GM12878 (cell line): ENCODE results near the gene KCNS1. TPM values are rescaled to one million over a fixed set of nuclear protein-coding genes. Genes with fewer than 3 reads are reported as not detected.

Experiments used
- ATAC-seq: fragments of 200-7000 bp; cut with Tn5 transposase; 3 replicates; pipeline ENCODE4 v1.9.1; 2020; ENCODE audit warnings: mild to moderate bottlenecking, moderate library complexity
- BruUV-seq: library from RNA; stranded (reverse); fragments of 400-500 nt; replicated peaks from 2 replicates; lab custom pipeline; 2021; lab: Mats Ljungman, UMichigan
- CTCF ChIA-PET: fragments of 300-600 bp; sonication (Branson Sonifier 250); formaldehyde crosslinking; extraction: SDS; loops from one replicate; lab custom pipeline; 2021; ENCODE audit warnings: inconsistent platforms; lab: Yijun Ruan, JAX
- POLR2A ChIA-PET: fragments of 350-600 bp; formaldehyde crosslinking; extraction: SDS; loops from one replicate; lab custom pipeline; 2021; ENCODE audit warnings: inconsistent platforms; lab: Charles Lee
- RAD21 ChIA-PET: fragments of 300-600 bp; sonication (Branson Sonifier 250); formaldehyde crosslinking; loops from one replicate; lab custom pipeline; 2023; ENCODE audit warnings: antibody characterized with exemption; ENCODE audit not compliant: unreplicated experiment; lab: Charles Lee
- SMC1A ChIA-PET: fragments of 300-600 bp; sonication (Branson Sonifier 250); formaldehyde crosslinking; loops from one replicate; lab custom pipeline; 2023; ENCODE audit not compliant: unreplicated experiment, uncharacterized antibody; lab: Charles Lee
- DNase-seq: peaks from one replicate; pipeline ENCODE4 v3.0.0-alpha.2; 2011; ENCODE audit warnings: low read depth, low spot score
- FAIRE-seq: peaks from 3 replicates; lab custom pipeline; 2011; peaks lifted over from hg19 to GRCh38; lab: Jason Lieb, UNC
- H2AFZ ChIP-seq: 2 replicates; pipeline ENCODE4 v1.6.0; 2011; ENCODE audit warnings: low read depth, low read length, control low read depth; ENCODE audit not compliant: control insufficient read depth
- H3K27ac ChIP-seq: 2 replicates; pipeline ENCODE4 v1.5.1; 2011; ENCODE audit warnings: control low read depth; ENCODE audit not compliant: control insufficient read depth, insufficient read depth
- H3K27me3 ChIP-seq, 2 experiments: replicated peaks in 1 of 2; 2 replicates each; pipeline versions ENCODE4 v1.6.0 to v1.6.1; 2011; ENCODE audit warnings: low read length in 1 of 2; ENCODE audit not compliant: control insufficient read depth in 2 of 2, insufficient read depth in 2 of 2
- H3K36me3 ChIP-seq, 2 experiments: 2 replicates each; pipeline ENCODE4 v1.5.1; 2011; ENCODE audit warnings: low read length in 1 of 2; ENCODE audit not compliant: control insufficient read depth in 2 of 2, insufficient read depth in 2 of 2
- H3K4me1 ChIP-seq: 2 replicates; pipeline ENCODE4 v1.6.1; 2011; ENCODE audit warnings: mild to moderate bottlenecking, low read length, moderate library complexity, mixed read lengths; ENCODE audit not compliant: control insufficient read depth, insufficient read depth
- H3K4me2 ChIP-seq: 2 replicates; pipeline ENCODE4 v1.6.0; 2011; ENCODE audit warnings: control low read depth; ENCODE audit not compliant: control insufficient read depth, insufficient read depth
- H3K4me3 ChIP-seq: fragments of 200-600 bp; sonication (generic); 2 replicates; pipeline ENCODE4 v1.5.1; 2016
- H3K79me2 ChIP-seq: 2 replicates; pipeline ENCODE4 v1.6.0; 2011; ENCODE audit warnings: low read length; ENCODE audit not compliant: control insufficient read depth, insufficient read depth
- H3K9ac ChIP-seq: 2 replicates; pipeline ENCODE4 v1.8.0; 2011; ENCODE audit warnings: low read length, control low read depth, mixed read lengths; ENCODE audit not compliant: control insufficient read depth, insufficient read depth
- H3K9me3 ChIP-seq: replicated peaks from 3 replicates; pipeline ENCODE4 v1.5.1; 2011; ENCODE audit warnings: mild to moderate bottlenecking, low read length; ENCODE audit not compliant: control insufficient read depth, insufficient read depth
- H4K20me1 ChIP-seq: 2 replicates; pipeline ENCODE4 v1.6.0; 2011; ENCODE audit not compliant: control insufficient read depth, insufficient read depth
- CTCF ChIP-seq, 3 experiments: IDR thresholded peaks in 2 of 3; conservative IDR thresholded peaks in 1 of 3; 2 replicates each; pipeline ENCODE4 v1.5.1; 2011; ENCODE audit warnings: low read depth in 3 of 3, low read length in 3 of 3, mild to moderate bottlenecking in 3 of 3, control low read depth in 2 of 3, moderate library complexity in 2 of 3, inconsistent platforms in 1 of 3, mixed read lengths in 1 of 3; ENCODE audit not compliant: control insufficient read depth in 2 of 3, insufficient read depth in 1 of 3; ENCODE audit errors: extremely low read depth in 1 of 3
- EED ChIP-seq: sonication (generic); IDR thresholded peaks from 2 replicates; pipeline ENCODE4 v1.6.1; 2016; ENCODE audit warnings: antibody characterized with exemption, low read depth
- RAD21 ChIP-seq: IDR thresholded peaks from 2 replicates; pipeline ENCODE4 v1.6.1; 2011; ENCODE audit warnings: mild to moderate bottlenecking, low read depth, low read length, moderate library complexity; ENCODE audit not compliant: insufficient read depth
- RAD51 ChIP-seq: fragments of 450-650 bp; IDR thresholded peaks from 2 replicates; pipeline ENCODE4 v1.6.1; 2016; ENCODE audit warnings: moderate library complexity, mild to moderate bottlenecking, inconsistent platforms
- RUNX3 ChIP-seq: IDR thresholded peaks from 2 replicates; pipeline ENCODE4 v1.6.1; 2012; ENCODE audit warnings: low read length, inconsistent platforms
- SMARCA5 ChIP-seq: fragments of 450-650 bp; IDR thresholded peaks from 2 replicates; pipeline ENCODE4 v1.6.1; 2017; ENCODE audit warnings: mild to moderate bottlenecking
- SMC3 ChIP-seq: IDR thresholded peaks from 2 replicates; pipeline ENCODE4 v1.6.1; 2011; ENCODE audit warnings: low read length, improper control_type of control experiment, borderline replicate concordance
- TARDBP ChIP-seq: IDR thresholded peaks from 2 replicates; pipeline ENCODE4 v1.6.1; 2016; ENCODE audit warnings: borderline replicate concordance
- TBL1XR1 ChIP-seq: IDR thresholded peaks from 2 replicates; pipeline ENCODE4 v1.6.1; 2012; ENCODE audit warnings: low read depth, low read length, improper control_type of control experiment
- ZBTB11 ChIP-seq: fragments of 450-650 bp; formaldehyde crosslinking; IDR thresholded peaks from 2 replicates; pipeline ENCODE4 v1.5.0; 2022; ENCODE audit warnings: mild to moderate bottlenecking, missing genetic modification characterization
- whole genome bisulfite sequencing: methylation state at CpG from one replicate; pipeline ENCODE4 v1.1.6; 2016; ENCODE audit warnings: low lambda C conversion rate; ENCODE audit not compliant: insufficient replicate concordance, insufficient coverage; ENCODE audit errors: missing lambda C conversion rate; 5-methylcytosine and 5-hydroxymethylcytosine counted together
- in situ Hi-C: fragments of 300-500 bp; cut with MboI; formaldehyde crosslinking; loops from 9 replicates; pipeline ENCODE4 v1.14.3; 2018; ENCODE audit warnings: mixed read lengths
- intact Hi-C: fragments of 100-400 bp; cut with micrococcal nuclease; formaldehyde crosslinking; loops from one replicate; pipeline ENCODE4 v1.14.2; 2022; ENCODE audit not compliant: unreplicated experiment
- polyA plus RNA-seq, 11 experiments: library from polyadenylated mRNA; depleted of rRNA in 4 of 11; unstranded in 6 of 11; stranded (reverse) in 5 of 11; fragments of >200 nt; fragmentation: Nextera tagmentation in 4 of 11; fragmentation: Illumina TruSeq in 1 of 11; extraction: Ambion mirVana in 4 of 11; extraction: Trizol in 1 of 11; gene quantifications; 1 replicate in 1 of 11; 2 replicates in 10 of 11; pipeline versions ENCODE4 v1.2.1 to v1.2.3, GENCODE V29; 2011 to 2016; ENCODE audit warnings: inconsistent platforms in 2 of 11, missing spikeins in 2 of 11, low read depth in 1 of 11
- total RNA-seq, 4 experiments: library from RNA; depleted of rRNA in 3 of 4; stranded (reverse); fragments of >200 nt in 3 of 4; fragmentation: Illumina TruSeq in 1 of 4; extraction: Trizol in 1 of 4; gene quantifications; 2 replicates each; pipeline versions ENCODE4 v1.2.1 to v1.2.3, GENCODE V29; 2013 to 2021

The KCNS1 gene
- total and polyA plus RNA-seq, 10 of the 15 experiments (the other 5 are each of a cell fraction or from before 2014, with no cell fraction given) = not detected

- peaks cover 5 to 28% of the 10 kb centered on the region in 2 experiments for H3K36me3 ChIP-seq
- FAIRE-seq (peak; percentile 90), DNase-seq (no peak), ATAC-seq (peak; percentile 88)
- in situ Hi-C loops (no loop called here), intact Hi-C loops (loop anchor here (1.0 kb wide), 1 partner anchor 52 kb away; no protein-coding TSS in a partner anchor)
- CTCF ChIA-PET = interaction anchor here (0.6 to 5.9 kb wide), 54 partner anchors 9 to 727 kb away, joined by 3 to 162 read pairs (median 5); partner anchors contain the start of genes KCNS1, PABPC1L and TOMM34
- H4K20me1 ChIP-seq = peaks cover 3% of the 10 kb centered on the region; the same call in 1 of the 2 replicates
- H3K27ac ChIP-seq = no peak overlapping the region
- H3K4me1 ChIP-seq = no peaks in the 10 kb centered on the region
- POLR2A ChIA-PET = interaction anchor here (0.6 to 1.5 kb wide), 4 partner anchors 12 to 118 kb away, joined by 3 read pairs; no protein-coding TSS in a partner anchor
- TF ChIP-seq ZBTB11 (CRISPR knock-in tag) = no peak
- TF ChIP-seq SMC3 = peak; percentile 74
- TF ChIP-seq CTCF (IDR thresholded peaks at IDR 0.05 in 2 of 3, conservative IDR thresholded peaks at IDR 0.05 in 1 of 3; ENCODE audit: control insufficient read depth in 2 of 3, extremely low read depth in 1 of 3, insufficient read depth in 1 of 3, low read depth in 3 of 3, low read length in 3 of 3) = peak; percentile 83 to 89 (median 83)
- no peak for TF ChIP-seq TBL1XR1
- no peak for TF ChIP-seq TARDBP
- peak; percentile 8; the same call in 1 of the 2 replicates for TF ChIP-seq RUNX3
- no peak for TF ChIP-seq SMARCA5
- TF ChIP-seq EED = no peak
- TF ChIP-seq RAD51 = no peak
- TF ChIP-seq RAD21 = peak; percentile 91
- H3K9ac ChIP-seq = no peak overlapping the region
- no peak overlapping the region for H3K4me2 ChIP-seq
- RAD21 ChIA-PET = interaction anchor here (0.6 to 5.1 kb wide), 22 partner anchors 8 to 250 kb away, joined by 3 to 85 read pairs (median 4); no protein-coding TSS in a partner anchor
- WGBS = 27% methylated on average over 5 of the region's 5 CpGs
- BruUV-seq = no TSS peak
- H3K27me3 ChIP-seq = no peaks in the 10 kb centered on the region
- H3K9me3 ChIP-seq = no peaks in the 10 kb centered on the region
- H2AFZ ChIP-seq = no peak overlapping the region
- SMC1A ChIA-PET = interaction anchor here (0.6 to 5.3 kb wide), 24 partner anchors 9 to 274 kb away, joined by 3 to 108 read pairs (median 4); partner anchors contain the start of genes STK4 and WFDC5
- no peak overlapping the region for H3K4me3 ChIP-seq
- H3K79me2 ChIP-seq = peaks cover 6% of the 10 kb centered on the region
Measured at GRCh38 chr20:45044084-45044573, 56.8 kb downstream of the KCNS1 start.
